K562 (cell line): Measurements from ENCODE around the gene MXRA7. TPM values are rescaled to one million over a fixed set of nuclear protein-coding genes. Genes with fewer than 3 reads are reported as not detected.

ENCODE experiments used
- BHLHE40 ChIP-seq: IDR thresholded peaks from 2 replicates; pipeline ENCODE4 v1.6.1; 2011; ENCODE audit warnings: low read length, improper control_type of control experiment
- CBX1 ChIP-seq: sonication (generic); IDR thresholded peaks from 2 replicates; pipeline ENCODE4 v1.6.1; 2016; ENCODE audit warnings: antibody characterized with exemption, low read depth, mild to moderate bottlenecking
- FOXP1 ChIP-seq: sonication (generic); formaldehyde crosslinking; IDR thresholded peaks from 2 replicates; pipeline ENCODE4 v1.8.0; 2022; ENCODE audit warnings: mild to moderate bottlenecking, missing genetic modification reagents
- FUS ChIP-seq: fragments of 200-400 bp; formaldehyde crosslinking; optimal IDR thresholded peaks from 2 replicates; pipeline ENCODE3; 2017; ENCODE audit warnings: low read depth, low read length
- HSF4 ChIP-seq: fragments of 250-450 bp; sonication (Bioruptor Pico); IDR thresholded peaks from 2 replicates; pipeline ENCODE4 v2.1.2; 2022; ENCODE audit warnings: mild to moderate bottlenecking, moderate library complexity, borderline replicate concordance
- RBM39 ChIP-seq: fragments of 200-400 bp; formaldehyde crosslinking; optimal IDR thresholded peaks from 2 replicates; pipeline ENCODE3; 2018; ENCODE audit warnings: low read depth, low read length
- SPI1 ChIP-seq: IDR thresholded peaks from 2 replicates; pipeline ENCODE4 v1.6.1; 2011; ENCODE audit warnings: low read depth, low read length, control low read depth, borderline replicate concordance
- TEAD4 ChIP-seq, 2 experiments: sonication (generic) in 1 of 2; formaldehyde crosslinking in 1 of 2; IDR thresholded peaks; 2 replicates each; pipeline versions ENCODE4 v1.6.1 to v1.8.0; 2012 to 2022; ENCODE audit warnings: borderline replicate concordance in 1 of 2, inconsistent platforms in 1 of 2, low read length in 1 of 2, mild to moderate bottlenecking in 1 of 2, missing genetic modification reagents in 1 of 2
- TFAM ChIP-seq: fragments of 250-450 bp; sonication (Bioruptor Pico); conservative IDR thresholded peaks from 2 replicates; pipeline ENCODE4 v1.5.0; 2021; ENCODE audit warnings: mild to moderate bottlenecking, moderate library complexity
- YY1 ChIP-seq, 3 experiments: IDR thresholded peaks; 2 replicates each; pipeline ENCODE4 v1.6.1; 2011; ENCODE audit warnings: low read length in 2 of 3, mild to moderate bottlenecking in 2 of 3, moderate library complexity in 2 of 3, borderline replicate concordance in 1 of 3, control low read depth in 1 of 3, low read depth in 1 of 3; ENCODE audit not compliant: insufficient read depth in 3 of 3, insufficient replicate concordance in 2 of 3, control insufficient read depth in 1 of 3, insufficient read length in 1 of 3; ENCODE audit errors: extremely low read depth in 1 of 3
- ZKSCAN3 ChIP-seq: fragments of 250-450 bp; sonication (Bioruptor Pico); IDR thresholded peaks from 2 replicates; pipeline ENCODE4 v1.4.0; 2020
- ZNF134 ChIP-seq: fragments of 250-450 bp; sonication (Bioruptor Pico); conservative IDR thresholded peaks from 2 replicates; pipeline ENCODE4 v1.4.0; 2020
- ZSCAN32 ChIP-seq: fragments of 450-650 bp; formaldehyde crosslinking; IDR thresholded peaks from 2 replicates; pipeline ENCODE4 v1.4.0; 2020; ENCODE audit warnings: mild to moderate bottlenecking, moderate library complexity
- polyA plus RNA-seq, 8 experiments: library from polyadenylated mRNA; depleted of rRNA in 4 of 8; stranded (reverse) in 5 of 8; unstranded in 3 of 8; fragments of >200 nt; fragmentation: Nextera tagmentation in 2 of 8; fragmentation: Illumina TruSeq in 1 of 8; extraction: Ambion mirVana in 2 of 8; extraction: Trizol in 1 of 8; gene quantifications; 2 replicates each; pipeline versions ENCODE4 v1.2.1 to v1.2.3, GENCODE V29; 2011 to 2014; ENCODE audit warnings: inconsistent platforms in 1 of 8, missing spikeins in 1 of 8
- total RNA-seq, 7 experiments: library from RNA; depleted of rRNA in 6 of 7; stranded (reverse); fragments of >200 nt in 6 of 7; fragmentation: Illumina TruSeq in 2 of 7; extraction: Trizol in 2 of 7; gene quantifications; 2 replicates each; pipeline versions ENCODE4 v1.2.1 to v1.2.3, GENCODE V29; 2011 to 2021; ENCODE audit warnings: low replicate concordance in 1 of 7
- TF ChIP-seq, protein P1 (sequence below): fragments of 450-650 bp; IDR thresholded peaks from 2 replicates; pipeline ENCODE4 v1.6.1; 2016; ENCODE audit warnings: low read depth
- TF ChIP-seq, protein P2 (sequence below): fragments of 250-450 bp; sonication (Bioruptor Pico); IDR thresholded peaks from 2 replicates; pipeline ENCODE4 v1.8.0; 2021; ENCODE audit warnings: moderate library complexity, mild to moderate bottlenecking, inconsistent platforms
- TF ChIP-seq, protein P3 (sequence below): fragments of 250-450 bp; sonication (Bioruptor Pico); IDR thresholded peaks from 2 replicates; pipeline ENCODE4 v1.4.0; 2020; ENCODE audit warnings: mild to moderate bottlenecking

MXRA7 gene
- total and polyA plus RNA-seq, 9 of the 15 experiments (the other 6 are each of a cell fraction or from before 2014, with no cell fraction given) = 2.6 to 38.4 (median 14.3) TPM

DNA sequence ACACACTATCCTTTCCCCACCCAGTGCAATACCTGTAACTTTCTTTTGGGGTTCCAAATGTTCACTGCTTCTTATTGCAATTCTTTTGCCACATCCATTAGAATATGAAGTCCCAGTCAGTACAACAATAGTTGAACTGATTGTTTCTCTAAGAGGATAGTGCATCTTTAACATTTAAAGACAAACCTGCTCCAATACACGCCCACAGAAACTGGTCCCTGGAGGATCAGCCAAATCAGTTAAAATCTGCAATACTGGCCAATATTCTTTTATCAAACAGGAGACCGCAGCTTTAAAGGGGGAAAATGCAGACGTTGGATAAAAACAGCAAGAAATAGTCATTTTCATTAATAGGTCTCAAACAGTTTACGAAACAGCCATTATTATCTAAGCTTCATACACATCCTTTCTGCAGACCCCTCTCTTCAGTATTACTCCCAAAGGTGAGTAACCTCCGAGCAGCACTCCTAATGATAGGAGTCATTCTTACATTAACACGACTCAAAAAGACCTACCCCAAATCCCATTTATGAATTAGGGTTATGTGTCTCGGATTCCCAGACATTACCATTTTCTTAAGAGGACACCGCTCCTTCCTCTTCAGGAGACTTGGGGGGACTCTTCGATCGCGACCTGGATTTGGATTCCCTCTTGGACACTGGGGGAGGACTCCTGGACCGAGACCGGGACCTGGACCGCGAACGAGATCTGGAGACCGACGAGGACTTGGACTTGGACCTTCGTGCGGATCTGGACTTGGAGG is 25.0 kb upstream of the MXRA7 start (continued):
- TF ChIP-seq ZKSCAN3 (CRISPR knock-in tag) (no peak), RBM39 (peak; percentile 93), HSF4 (CRISPR knock-in tag) (no peak), ZSCAN32 (CRISPR knock-in tag) (no peak), FOXP1 (CRISPR knock-in tag) (no peak), SPI1 (no peak), ZNF134 (no peak), TEAD4 (IDR thresholded peaks at IDR 0.05; ENCODE audit: low read length) (no peak), TEAD4 (CRISPR knock-in tag; IDR thresholded peaks at IDR 0.05; ENCODE audit: borderline replicate concordance) (no peak), YY1 (IDR thresholded peaks at IDR 0.05; ENCODE audit: borderline replicate concordance in 1 of 3, control insufficient read depth in 1 of 3, extremely low read depth in 1 of 3, insufficient read depth in 3 of 3, insufficient read length in 1 of 3, insufficient replicate concordance in 2 of 3, low read depth in 1 of 3, low read length in 2 of 3) (no peak), CBX1 (no peak), FUS (no peak), BHLHE40 (no peak), TFAM (CRISPR knock-in tag) (no peak)
- TF ChIP-seq, protein P1, sequence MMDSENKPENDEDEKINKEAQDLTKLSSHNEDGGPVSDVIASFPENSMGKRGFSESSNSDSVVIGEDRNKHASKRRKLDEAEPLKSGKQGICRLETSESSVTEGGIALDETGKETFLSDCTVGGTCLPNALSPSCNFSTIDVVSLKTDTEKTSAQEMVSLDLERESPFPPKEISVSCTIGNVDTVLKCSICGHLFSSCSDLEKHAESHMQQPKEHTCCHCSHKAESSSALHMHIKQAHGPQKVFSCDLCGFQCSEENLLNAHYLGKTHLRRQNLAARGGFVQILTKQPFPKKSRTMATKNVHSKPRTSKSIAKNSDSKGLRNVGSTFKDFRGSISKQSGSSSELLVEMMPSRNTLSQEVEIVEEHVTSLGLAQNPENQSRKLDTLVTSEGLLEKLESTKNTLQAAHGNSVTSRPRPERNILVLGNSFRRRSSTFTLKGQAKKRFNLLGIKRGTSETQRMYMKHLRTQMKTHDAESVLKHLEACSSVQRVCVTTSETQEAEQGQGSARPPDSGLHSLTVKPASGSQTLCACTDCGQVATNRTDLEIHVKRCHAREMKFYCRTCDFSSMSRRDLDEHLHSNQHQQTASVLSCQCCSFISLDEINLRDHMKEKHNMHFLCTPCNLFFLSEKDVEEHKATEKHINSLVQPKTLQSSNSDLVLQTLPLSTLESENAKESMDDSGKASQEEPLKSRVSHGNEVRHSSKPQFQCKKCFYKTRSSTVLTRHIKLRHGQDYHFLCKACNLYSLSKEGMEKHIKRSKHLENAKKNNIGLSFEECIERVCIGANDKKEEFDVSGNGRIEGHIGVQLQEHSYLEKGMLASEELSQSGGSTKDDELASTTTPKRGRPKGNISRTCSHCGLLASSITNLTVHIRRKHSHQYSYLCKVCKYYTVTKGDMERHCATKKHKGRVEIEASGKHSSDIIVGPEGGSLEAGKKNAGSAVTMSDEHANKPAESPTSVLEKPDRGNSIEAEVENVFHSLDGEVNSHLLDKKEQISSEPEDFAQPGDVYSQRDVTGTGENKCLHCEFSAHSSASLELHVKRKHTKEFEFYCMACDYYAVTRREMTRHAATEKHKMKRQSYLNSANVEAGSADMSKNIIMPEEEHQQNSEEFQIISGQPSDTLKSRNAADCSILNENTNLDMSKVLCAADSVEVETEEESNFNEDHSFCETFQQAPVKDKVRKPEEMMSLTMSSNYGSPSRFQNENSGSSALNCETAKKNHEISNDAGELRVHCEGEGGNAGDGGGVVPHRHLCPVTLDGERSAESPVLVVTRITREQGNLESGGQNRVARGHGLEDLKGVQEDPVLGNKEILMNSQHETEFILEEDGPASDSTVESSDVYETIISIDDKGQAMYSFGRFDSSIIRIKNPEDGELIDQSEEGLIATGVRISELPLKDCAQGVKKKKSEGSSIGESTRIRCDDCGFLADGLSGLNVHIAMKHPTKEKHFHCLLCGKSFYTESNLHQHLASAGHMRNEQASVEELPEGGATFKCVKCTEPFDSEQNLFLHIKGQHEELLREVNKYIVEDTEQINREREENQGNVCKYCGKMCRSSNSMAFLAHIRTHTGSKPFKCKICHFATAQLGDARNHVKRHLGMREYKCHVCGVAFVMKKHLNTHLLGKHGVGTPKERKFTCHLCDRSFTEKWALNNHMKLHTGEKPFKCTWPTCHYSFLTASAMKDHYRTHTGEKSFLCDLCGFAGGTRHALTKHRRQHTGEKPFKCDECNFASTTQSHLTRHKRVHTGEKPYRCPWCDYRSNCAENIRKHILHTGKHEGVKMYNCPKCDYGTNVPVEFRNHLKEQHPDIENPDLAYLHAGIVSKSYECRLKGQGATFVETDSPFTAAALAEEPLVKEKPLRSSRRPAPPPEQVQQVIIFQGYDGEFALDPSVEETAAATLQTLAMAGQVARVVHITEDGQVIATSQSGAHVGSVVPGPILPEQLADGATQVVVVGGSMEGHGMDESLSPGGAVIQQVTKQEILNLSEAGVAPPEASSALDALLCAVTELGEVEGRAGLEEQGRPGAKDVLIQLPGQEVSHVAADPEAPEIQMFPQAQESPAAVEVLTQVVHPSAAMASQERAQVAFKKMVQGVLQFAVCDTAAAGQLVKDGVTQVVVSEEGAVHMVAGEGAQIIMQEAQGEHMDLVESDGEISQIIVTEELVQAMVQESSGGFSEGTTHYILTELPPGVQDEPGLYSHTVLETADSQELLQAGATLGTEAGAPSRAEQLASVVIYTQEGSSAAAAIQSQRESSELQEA = no peak
- TF ChIP-seq, protein P2, sequence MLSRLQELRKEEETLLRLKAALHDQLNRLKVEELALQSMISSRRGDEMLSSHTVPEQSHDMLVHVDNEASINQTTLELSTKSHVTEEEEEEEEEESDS = no peak
- TF ChIP-seq, protein P3, sequence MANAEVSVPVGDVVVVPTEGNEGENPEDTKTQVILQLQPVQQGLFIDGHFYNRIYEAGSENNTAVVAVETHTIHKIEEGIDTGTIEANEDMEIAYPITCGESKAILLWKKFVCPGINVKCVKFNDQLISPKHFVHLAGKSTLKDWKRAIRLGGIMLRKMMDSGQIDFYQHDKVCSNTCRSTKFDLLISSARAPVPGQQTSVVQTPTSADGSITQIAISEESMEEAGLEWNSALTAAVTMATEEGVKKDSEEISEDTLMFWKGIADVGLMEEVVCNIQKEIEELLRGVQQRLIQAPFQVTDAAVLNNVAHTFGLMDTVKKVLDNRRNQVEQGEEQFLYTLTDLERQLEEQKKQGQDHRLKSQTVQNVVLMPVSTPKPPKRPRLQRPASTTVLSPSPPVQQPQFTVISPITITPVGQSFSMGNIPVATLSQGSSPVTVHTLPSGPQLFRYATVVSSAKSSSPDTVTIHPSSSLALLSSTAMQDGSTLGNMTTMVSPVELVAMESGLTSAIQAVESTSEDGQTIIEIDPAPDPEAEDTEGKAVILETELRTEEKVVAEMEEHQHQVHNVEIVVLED (CRISPR knock-in tag) = no peak
